Breast epithelium (tissue), 4 donors: Measurements from ENCODE around the gene NDUFS8. TPM values are rescaled to one million over a fixed set of nuclear protein-coding genes. Genes with fewer than 3 reads are reported as not detected.

Source experiments
- DNase-seq, 2 donors: peaks; one replicate each; pipeline ENCODE4 v3.0.0-alpha.2; 2019; ENCODE audit warnings: low spot score in 2 of 2
- H3K27ac ChIP-seq, 2 donors: fragments of 200-600 bp; sonication (generic) in 1 of 2; one replicate each; pipeline ENCODE4 v1.5.1; 2016 to 2019; ENCODE audit warnings: mild to moderate bottlenecking in 1 of 2
- H3K27me3 ChIP-seq, 2 donors: fragments of 200-600 bp; sonication (generic) in 1 of 2; one replicate each; pipeline versions ENCODE4 v1.5.1 to v1.6.0; 2017 to 2019; ENCODE audit warnings: control low read depth in 1 of 2, mild to moderate bottlenecking in 1 of 2
- H3K36me3 ChIP-seq: fragments of 200-600 bp; one replicate; pipeline ENCODE4 v1.5.1; 2019
- H3K4me1 ChIP-seq, 2 donors: fragments of 200-600 bp; sonication (generic); one replicate each; pipeline ENCODE4 v1.5.1; 2016 to 2019; ENCODE audit warnings: control low read depth in 1 of 2
- H3K4me3 ChIP-seq, 3 donors: fragments of 200-600 bp; sonication (generic); 1 replicate in 2 of 3; 2 replicates in 1 of 3; pipeline ENCODE4 v1.5.1; 2016 to 2019; ENCODE audit warnings: mild to moderate bottlenecking in 3 of 3, moderate library complexity in 2 of 3
- H3K9me3 ChIP-seq, 2 donors: fragments of 200-600 bp; sonication (generic) in 1 of 2; one replicate each; pipeline ENCODE4 v1.5.1; 2016 to 2019; ENCODE audit warnings: control low read depth in 1 of 2
- CTCF ChIP-seq, 3 donors: fragments of 450-650 bp; IDR thresholded peaks; one replicate each; pipeline ENCODE4 v1.5.1; 2016 to 2017; ENCODE audit warnings: antibody characterized with exemption in 3 of 3, mild to moderate bottlenecking in 3 of 3, moderate library complexity in 3 of 3
- POLR2A ChIP-seq: fragments of 450-650 bp; IDR thresholded peaks from one replicate; pipeline ENCODE4 v1.6.1; 2016; ENCODE audit warnings: antibody characterized with exemption, mild to moderate bottlenecking, moderate library complexity
- POLR2AphosphoS5 ChIP-seq, 3 donors: sonication (generic); formaldehyde crosslinking; IDR thresholded peaks; one replicate each; pipeline ENCODE4 v1.6.1; 2017; ENCODE audit warnings: antibody characterized with exemption in 3 of 3
- intact Hi-C: fragments of 100-400 bp; cut with DNase I; formaldehyde crosslinking; loops from one replicate; pipeline ENCODE4 v1.15.1; 2023; ENCODE audit warnings: low total_unique reads
- total RNA-seq, 3 donors: library from RNA; depleted of rRNA; stranded (reverse); fragments of >200 nt; gene quantifications; one replicate each; pipeline ENCODE4 v1.1.0, GENCODE V29; 2016

Gene NDUFS8
- total RNA-seq, 3 donors from 2014 or later: 105 to 117 (median 117) TPM

GRCh38 chr11:68002938-68003845 lies 27.3 kb upstream of the NDUFS8 start:
- Histone ChIP-seq H3K27me3 (no peaks in the 10 kb centered on the region), H3K9me3 (no peaks in the 10 kb centered on the region), H3K4me1 (no peaks in the 10 kb centered on the region), H3K4me3 (peak overlapping the region; percentile 81 to 85 (median 81)), H3K27ac (peak overlapping the region; percentile 80 to 84), H3K36me3 (no peaks in the 10 kb centered on the region)
- intact Hi-C loops: no loop called here
- DNase-seq: no peak
- TF ChIP-seq POLR2A: no peak
- no peak for TF ChIP-seq POLR2AphosphoS5 (IDR thresholded peaks at IDR 0.05)
- TF ChIP-seq CTCF (IDR thresholded peaks at IDR 0.05): no peak

GRCh38 chr11:68003846-68004550 lies 26.5 kb upstream of the NDUFS8 start, which contains the start of gene UNC93B1:
TSS of gene UNC93B1 (minus strand) at chr11:68004097. CDS start at chr11:68004043, 54 bp downstream.
- Histone ChIP-seq H3K27me3 (no peaks in the 10 kb centered on the region), H3K27ac (peak within 1 kb of the TSS; percentile 80 to 84), H3K9me3 (no peaks in the 10 kb centered on the region), H3K36me3 (no peaks in the 10 kb centered on the region), H3K4me3 (peak within 1 kb of the TSS; percentile 81 to 85 (median 81)), H3K4me1 (no peaks in the 10 kb centered on the region)
- intact Hi-C loops: no loop called here
- DNase-seq: peak; percentile 76 to 79
- TF ChIP-seq CTCF (IDR thresholded peaks at IDR 0.05): no peak
- peak in 2 of 3 donors; percentile 14 to 48 for TF ChIP-seq POLR2AphosphoS5 (IDR thresholded peaks at IDR 0.05)
- no peak for TF ChIP-seq POLR2A

- H3K4me1 ChIP-seq: peaks cover 1% of the 10 kb centered on the region in 2 donors
- peak overlapping the region in 1 of 2 donors; percentile 80 for H3K27ac ChIP-seq
- peak overlapping the region; percentile 81 to 85 (median 81) for H3K4me3 ChIP-seq
- TF ChIP-seq POLR2A (no peak), CTCF (IDR thresholded peaks at IDR 0.05) (no peak)
- H3K9me3 ChIP-seq: no peaks in the 10 kb centered on the region
- intact Hi-C loops: no loop called here
- no peaks in the 10 kb centered on the region for H3K36me3 ChIP-seq
- DNase-seq: no peak
- no peaks in the 10 kb centered on the region for H3K27me3 ChIP-seq
Observed at GRCh38 chr11:68004551-68005335, 25.7 kb upstream of the NDUFS8 start.

- H3K9me3 ChIP-seq: no peaks in the 10 kb centered on the region
- intact Hi-C loops: no loop called here
- H3K36me3 ChIP-seq: no peaks in the 10 kb centered on the region
- no peak overlapping the region for H3K4me3 ChIP-seq
- DNase-seq: no peak
- H3K4me1 ChIP-seq: peaks cover 14 to 15% of the 10 kb centered on the region in 2 donors
- TF ChIP-seq POLR2AphosphoS5 (IDR thresholded peaks at IDR 0.05): no peak
- TF ChIP-seq CTCF (IDR thresholded peaks at IDR 0.05): no peak
- TF ChIP-seq POLR2A: no peak
- H3K27me3 ChIP-seq: no peaks in the 10 kb centered on the region
- H3K27ac ChIP-seq: no peak overlapping the region
Observed at GRCh38 chr11:68006606-68007166, 23.8 kb upstream of the NDUFS8 start.
